DOHH2 (cell line): ENCODE results near the gene CADPS.

ENCODE experiments used
- H3F3A ChIP-seq: fragments of 200-600 bp; sonication (generic), shearing (Covaris generic); 2 replicates; pipeline ENCODE4 v1.6.0; 2016; ENCODE audit warnings: antibody characterized with exemption, mild to moderate bottlenecking; ENCODE audit not compliant: control insufficient read depth, insufficient read depth
- H3K27ac ChIP-seq: fragments of 200-600 bp; sonication (generic); 2 replicates; pipeline ENCODE4 v1.5.1; 2014; ENCODE audit warnings: low read depth, mild to moderate bottlenecking, low read length, moderate library complexity
- H3K27me3 ChIP-seq: fragments of 200-600 bp; sonication (generic); 2 replicates; pipeline ENCODE4 v1.6.1; 2014; ENCODE audit warnings: mild to moderate bottlenecking, low read length, mixed read lengths; ENCODE audit not compliant: control insufficient read depth
- H3K36me3 ChIP-seq: fragments of 200-600 bp; sonication (generic); 2 replicates; pipeline ENCODE4 v1.6.1; 2014; ENCODE audit warnings: mild to moderate bottlenecking, low read length, moderate library complexity, mixed read lengths; ENCODE audit not compliant: control insufficient read depth
- H3K4me1 ChIP-seq: fragments of 200-600 bp; sonication (generic); 2 replicates; pipeline ENCODE4 v1.6.1; 2014; ENCODE audit warnings: mild to moderate bottlenecking, low read length, mixed read lengths; ENCODE audit not compliant: control insufficient read depth
- H3K4me2 ChIP-seq: fragments of 200-600 bp; sonication (generic); 2 replicates; pipeline ENCODE4 v1.6.0; 2014; ENCODE audit warnings: mild to moderate bottlenecking, low read length, moderate library complexity
- H3K4me3 ChIP-seq: fragments of 200-600 bp; sonication (generic); 2 replicates; pipeline ENCODE4 v1.5.1; 2014; ENCODE audit warnings: mild to moderate bottlenecking, low read length, mixed read lengths
- H3K79me2 ChIP-seq: fragments of 200-600 bp; sonication (generic); 2 replicates; pipeline ENCODE4 v1.6.1; 2014; ENCODE audit warnings: mild to moderate bottlenecking, low read length, mixed read lengths; ENCODE audit not compliant: control insufficient read depth
- H3K9me2 ChIP-seq: fragments of 200-600 bp; sonication (generic); replicated peaks from 2 replicates; pipeline ENCODE4 v1.6.1; 2014; ENCODE audit warnings: mild to moderate bottlenecking, low read length, mixed read lengths; ENCODE audit not compliant: control insufficient read depth
- H3K9me3 ChIP-seq: fragments of 200-600 bp; sonication (generic); 2 replicates; pipeline ENCODE4 v1.6.1; 2014; ENCODE audit warnings: antibody characterized with exemption, low read length, mixed read lengths; ENCODE audit not compliant: control insufficient read depth, insufficient read depth
- H4K20me1 ChIP-seq: fragments of 200-600 bp; sonication (generic); 2 replicates; pipeline ENCODE4 v1.6.0; 2014; ENCODE audit warnings: low read depth, mild to moderate bottlenecking, antibody characterized with exemption, low read length, moderate library complexity; ENCODE audit not compliant: control insufficient read depth, insufficient read depth
- CTCF ChIP-seq: fragments of 200-600 bp; sonication (generic); IDR thresholded peaks from one replicate; pipeline ENCODE4 v1.5.1; 2014; ENCODE audit warnings: antibody characterized with exemption, mild to moderate bottlenecking, low read depth, low read length; ENCODE audit not compliant: poor library complexity, severe bottlenecking
- EZH2phosphoT487 ChIP-seq: fragments of 200-600 bp; sonication (generic); IDR thresholded peaks from 2 replicates; pipeline ENCODE4 v1.6.1; 2017; ENCODE audit warnings: borderline replicate concordance, mild to moderate bottlenecking, antibody characterized with exemption, low read length, moderate library complexity, mixed read lengths

The CADPS gene

GRCh38 chr3:62636235-62636826 lies 238.9 kb downstream of the CADPS start:
- no peaks in the 10 kb centered on the region for H3K27me3 ChIP-seq

GRCh38 chr3:62632510-62633294 lies 242.5 kb downstream of the CADPS start:
- no peaks in the 10 kb centered on the region for H4K20me1 ChIP-seq
- peaks cover 33% of the 10 kb centered on the region for H3K4me1 ChIP-seq
- no peaks in the 10 kb centered on the region for H3F3A ChIP-seq
- peaks cover 33% of the 10 kb centered on the region for H3K36me3 ChIP-seq
- no peaks in the 10 kb centered on the region for H3K9me2 ChIP-seq
- no peaks in the 10 kb centered on the region for H3K27me3 ChIP-seq
- no peak overlapping the region for H3K4me3 ChIP-seq
- H3K27ac ChIP-seq: no peak overlapping the region
- H3K9me3 ChIP-seq: no peaks in the 10 kb centered on the region
- H3K79me2 ChIP-seq: no peaks in the 10 kb centered on the region
- TF ChIP-seq CTCF (no peak), EZH2phosphoT487 (no peak)
- no peak overlapping the region for H3K4me2 ChIP-seq

More at GRCh38 chr3:62636235-62636826, 238.9 kb downstream of the CADPS start:
- no peaks in the 10 kb centered on the region for H3K79me2 ChIP-seq
- no peak overlapping the region for H3K4me2 ChIP-seq
- TF ChIP-seq CTCF (no peak), EZH2phosphoT487 (no peak)
- no peaks in the 10 kb centered on the region for H3F3A ChIP-seq
- peaks cover 26% of the 10 kb centered on the region for H3K4me1 ChIP-seq
- H3K36me3 ChIP-seq: peaks cover 37% of the 10 kb centered on the region
- H3K9me3 ChIP-seq: no peaks in the 10 kb centered on the region
- H3K27ac ChIP-seq: no peak overlapping the region
- H4K20me1 ChIP-seq: no peaks in the 10 kb centered on the region
- no peak overlapping the region for H3K4me3 ChIP-seq
- no peaks in the 10 kb centered on the region for H3K9me2 ChIP-seq

GRCh38 chr3:62631488-62631887 lies 243.7 kb downstream of the CADPS start:
- Histone ChIP-seq H3K4me3 (no peak overlapping the region), H3K27ac (no peak overlapping the region), H3K36me3 (peaks cover 24% of the 10 kb centered on the region), H3K79me2 (no peaks in the 10 kb centered on the region), H3F3A (no peaks in the 10 kb centered on the region), H3K4me1 (peaks cover 33% of the 10 kb centered on the region), H4K20me1 (no peaks in the 10 kb centered on the region), H3K27me3 (no peaks in the 10 kb centered on the region), H3K9me3 (no peaks in the 10 kb centered on the region), H3K9me2 (no peaks in the 10 kb centered on the region), H3K4me2 (no peak overlapping the region)
- TF ChIP-seq EZH2phosphoT487 (no peak), CTCF (no peak)
